ENCODE data around the gene POMGNT1.
"Not testable (repeated sequence)": the region's sequence is repeated elsewhere in the genome, so short reads cannot be mapped to it uniquely, and the experiment has no call there.

- TF ChIP-seq SPI1 (IDR thresholded peaks at IDR 0.05; ENCODE audit: borderline replicate concordance, low read depth); CTCF (IDR thresholded peaks at IDR 0.05; ENCODE audit: insufficient read depth, low read length); POLR2AphosphoS5 (IDR thresholded peaks at IDR 0.05; ENCODE audit: low read depth): not testable (repeated sequence)
Observed at GRCh38 chr1:46243831-46244230, 45.6 kb upstream of the POMGNT1 start.

Measured in HL-60 (cell line).